Measurements from ENCODE around the gene TSPYL4.

TSPYL4 gene

GRCh38 chr6:116263353-116263752 is 9.5 kb upstream of the TSPYL4 start:
- TF ChIP-seq, protein P1, sequence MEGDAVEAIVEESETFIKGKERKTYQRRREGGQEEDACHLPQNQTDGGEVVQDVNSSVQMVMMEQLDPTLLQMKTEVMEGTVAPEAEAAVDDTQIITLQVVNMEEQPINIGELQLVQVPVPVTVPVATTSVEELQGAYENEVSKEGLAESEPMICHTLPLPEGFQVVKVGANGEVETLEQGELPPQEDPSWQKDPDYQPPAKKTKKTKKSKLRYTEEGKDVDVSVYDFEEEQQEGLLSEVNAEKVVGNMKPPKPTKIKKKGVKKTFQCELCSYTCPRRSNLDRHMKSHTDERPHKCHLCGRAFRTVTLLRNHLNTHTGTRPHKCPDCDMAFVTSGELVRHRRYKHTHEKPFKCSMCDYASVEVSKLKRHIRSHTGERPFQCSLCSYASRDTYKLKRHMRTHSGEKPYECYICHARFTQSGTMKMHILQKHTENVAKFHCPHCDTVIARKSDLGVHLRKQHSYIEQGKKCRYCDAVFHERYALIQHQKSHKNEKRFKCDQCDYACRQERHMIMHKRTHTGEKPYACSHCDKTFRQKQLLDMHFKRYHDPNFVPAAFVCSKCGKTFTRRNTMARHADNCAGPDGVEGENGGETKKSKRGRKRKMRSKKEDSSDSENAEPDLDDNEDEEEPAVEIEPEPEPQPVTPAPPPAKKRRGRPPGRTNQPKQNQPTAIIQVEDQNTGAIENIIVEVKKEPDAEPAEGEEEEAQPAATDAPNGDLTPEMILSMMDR (IDR thresholded peaks at IDR 0.05; ENCODE audit: insufficient read depth, low read depth, low read length, missing control alignments) = no peak
- no peak overlapping the region for H3K4me3 ChIP-seq (ENCODE audit: low read length)
- DNase-seq (ENCODE audit: low read depth) = no peak

GRCh38 chr6:116258520-116258919 is 4.6 kb upstream of the TSPYL4 start:
- TF ChIP-seq, protein P1 (IDR thresholded peaks at IDR 0.05; ENCODE audit: insufficient read depth, low read depth, low read length, missing control alignments) = no peak
- DNase-seq (ENCODE audit: low read depth) = no peak
- H3K4me3 ChIP-seq (ENCODE audit: low read length) = no peak overlapping the region

DNA sequence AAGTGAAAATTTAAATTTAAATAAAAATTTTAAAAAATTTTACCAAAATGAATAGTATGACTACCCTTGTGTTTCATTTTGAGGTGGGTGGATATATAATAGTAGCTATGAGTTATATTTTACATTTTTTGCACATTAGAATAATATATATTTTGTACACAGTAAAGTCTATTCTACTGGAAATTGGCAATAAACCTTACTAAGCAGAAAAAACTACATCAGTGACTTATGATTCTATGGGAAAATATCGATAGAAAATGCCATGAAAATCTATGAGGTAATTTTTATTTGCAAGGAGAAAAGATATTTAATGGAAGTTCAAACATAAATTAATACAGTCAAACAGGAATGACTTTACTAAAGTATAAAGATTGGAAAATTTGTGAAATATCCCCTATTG is 2.8 kb upstream of the TSPYL4 start:
- TF ChIP-seq, protein P1 (IDR thresholded peaks at IDR 0.05; ENCODE audit: insufficient read depth, low read depth, low read length, missing control alignments) = no peak
- no peak for DNase-seq (ENCODE audit: low read depth)
- no peak overlapping the region for H3K4me3 ChIP-seq (ENCODE audit: low read length)

- DNase-seq (ENCODE audit: low read depth) = no peak
- peak overlapping the region; percentile 0 for H3K4me3 ChIP-seq (ENCODE audit: low read length)
- TF ChIP-seq, protein P1 (IDR thresholded peaks at IDR 0.05; ENCODE audit: insufficient read depth, low read depth, low read length, missing control alignments) = no peak
Measured at GRCh38 chr6:116255246-116255800, 1.4 kb upstream of the TSPYL4 start.

GRCh38 chr6:116254297-116255056 is 602 bp upstream of the TSPYL4 start:
- no peak for DNase-seq (ENCODE audit: low read depth)
- TF ChIP-seq, protein P1 (IDR thresholded peaks at IDR 0.05; ENCODE audit: insufficient read depth, low read depth, low read length, missing control alignments) = no peak

GRCh38 chr6:116253188-116253504 is 729 bp downstream of the TSPYL4 start:
- TF ChIP-seq, protein P1 (IDR thresholded peaks at IDR 0.05; ENCODE audit: insufficient read depth, low read depth, low read length, missing control alignments) = no peak
- peak overlapping the region; percentile 98 for H3K4me3 ChIP-seq (ENCODE audit: low read length)
- no peak for DNase-seq (ENCODE audit: low read depth)

More at GRCh38 chr6:116254297-116255056, 602 bp upstream of the TSPYL4 start:
- H3K4me3 ChIP-seq (ENCODE audit: low read length) = peak overlapping the region; percentile 98
